GM21619 (cell line): ENCODE results near the gene MON2.
"Not testable (repeated sequence)": the region's sequence is repeated elsewhere in the genome, so short reads cannot be mapped to it uniquely, and the experiment has no call there.

ENCODE experiments used
- ATAC-seq: cut with Tn5 transposase; IDR thresholded peaks from one replicate; pipeline ENCODE4 v1.9.1; 2021; ENCODE audit not compliant: unreplicated experiment

MON2 gene, protein sequence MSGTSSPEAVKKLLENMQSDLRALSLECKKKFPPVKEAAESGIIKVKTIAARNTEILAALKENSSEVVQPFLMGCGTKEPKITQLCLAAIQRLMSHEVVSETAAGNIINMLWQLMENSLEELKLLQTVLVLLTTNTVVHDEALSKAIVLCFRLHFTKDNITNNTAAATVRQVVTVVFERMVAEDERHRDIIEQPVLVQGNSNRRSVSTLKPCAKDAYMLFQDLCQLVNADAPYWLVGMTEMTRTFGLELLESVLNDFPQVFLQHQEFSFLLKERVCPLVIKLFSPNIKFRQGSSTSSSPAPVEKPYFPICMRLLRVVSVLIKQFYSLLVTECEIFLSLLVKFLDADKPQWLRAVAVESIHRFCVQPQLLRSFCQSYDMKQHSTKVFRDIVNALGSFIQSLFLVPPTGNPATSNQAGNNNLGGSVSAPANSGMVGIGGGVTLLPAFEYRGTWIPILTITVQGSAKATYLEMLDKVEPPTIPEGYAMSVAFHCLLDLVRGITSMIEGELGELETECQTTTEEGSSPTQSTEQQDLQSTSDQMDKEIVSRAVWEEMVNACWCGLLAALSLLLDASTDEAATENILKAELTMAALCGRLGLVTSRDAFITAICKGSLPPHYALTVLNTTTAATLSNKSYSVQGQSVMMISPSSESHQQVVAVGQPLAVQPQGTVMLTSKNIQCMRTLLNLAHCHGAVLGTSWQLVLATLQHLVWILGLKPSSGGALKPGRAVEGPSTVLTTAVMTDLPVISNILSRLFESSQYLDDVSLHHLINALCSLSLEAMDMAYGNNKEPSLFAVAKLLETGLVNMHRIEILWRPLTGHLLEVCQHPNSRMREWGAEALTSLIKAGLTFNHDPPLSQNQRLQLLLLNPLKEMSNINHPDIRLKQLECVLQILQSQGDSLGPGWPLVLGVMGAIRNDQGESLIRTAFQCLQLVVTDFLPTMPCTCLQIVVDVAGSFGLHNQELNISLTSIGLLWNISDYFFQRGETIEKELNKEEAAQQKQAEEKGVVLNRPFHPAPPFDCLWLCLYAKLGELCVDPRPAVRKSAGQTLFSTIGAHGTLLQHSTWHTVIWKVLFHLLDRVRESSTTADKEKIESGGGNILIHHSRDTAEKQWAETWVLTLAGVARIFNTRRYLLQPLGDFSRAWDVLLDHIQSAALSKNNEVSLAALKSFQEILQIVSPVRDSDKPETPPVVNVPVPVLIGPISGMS (N-terminal part only)

DNA sequence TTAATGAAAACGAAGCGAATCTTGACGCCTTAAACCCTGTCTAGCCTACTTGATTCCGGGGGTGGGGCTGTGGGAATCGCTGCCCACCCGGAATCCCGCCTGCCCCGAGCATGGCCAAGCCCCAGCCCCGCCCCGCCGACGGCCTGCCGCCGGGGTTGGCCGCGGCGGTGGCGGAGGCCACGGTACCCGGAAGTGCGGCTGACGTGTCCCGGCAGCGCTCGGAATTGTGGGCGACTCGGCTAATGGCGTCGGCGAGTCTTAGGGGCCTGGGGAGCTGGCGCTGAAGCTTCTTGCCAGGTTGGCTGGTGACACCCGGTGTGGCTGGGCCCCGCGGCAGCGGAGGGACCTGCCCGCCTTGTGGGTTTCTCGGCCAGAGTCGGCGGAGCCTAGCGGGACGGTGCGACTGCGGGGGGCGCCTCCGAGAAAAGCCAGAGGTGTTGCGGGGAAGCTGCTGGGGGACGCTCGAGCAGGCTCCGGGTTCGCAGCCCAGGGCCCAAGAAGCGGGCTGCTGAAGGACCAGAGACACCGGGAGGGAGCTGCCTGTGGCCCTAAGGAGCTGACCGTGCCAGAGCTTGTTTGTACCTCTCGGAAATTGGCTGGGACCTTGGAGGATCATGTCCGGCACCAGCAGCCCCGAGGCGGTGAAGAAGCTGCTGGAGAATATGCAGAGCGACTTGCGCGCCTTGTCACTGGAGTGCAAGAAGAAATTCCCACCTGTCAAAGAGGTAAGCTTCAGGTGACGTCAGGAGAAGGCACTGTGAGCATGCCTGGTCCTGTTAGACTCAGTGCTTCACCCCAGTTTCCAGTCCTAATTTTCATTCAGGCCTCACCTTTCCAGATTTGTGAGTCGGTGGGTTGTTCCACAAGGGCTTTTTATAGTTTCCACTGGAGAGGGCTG lies at the start of gene MON2:
MON2 (plus strand) TSS at position 233 of the 898 bp plus-strand sequence; CDS start at position 615, 382 bp downstream.
- ATAC-seq = peak; percentile 97

DNA sequence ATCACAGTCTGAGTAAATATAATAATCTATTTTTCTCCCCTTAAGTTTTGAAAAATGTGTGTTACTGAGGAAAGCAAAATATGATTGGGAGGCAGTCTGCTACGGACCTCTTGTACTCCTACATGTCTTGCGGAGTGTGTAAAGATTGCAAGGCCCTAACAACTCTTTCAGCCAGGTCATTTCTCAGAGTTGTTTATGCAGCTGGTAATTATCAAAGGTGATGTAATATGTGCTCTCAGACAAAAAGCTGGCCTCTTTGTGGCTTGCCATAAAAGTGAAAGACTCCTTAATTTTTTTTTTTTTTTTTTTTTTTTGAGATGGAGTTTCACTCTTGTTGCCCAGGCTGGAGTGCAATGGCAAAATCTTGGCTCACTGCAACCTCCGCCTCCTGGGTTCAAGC lies 40.5 kb upstream of the MON2 start:
- no peak for ATAC-seq

DNA sequence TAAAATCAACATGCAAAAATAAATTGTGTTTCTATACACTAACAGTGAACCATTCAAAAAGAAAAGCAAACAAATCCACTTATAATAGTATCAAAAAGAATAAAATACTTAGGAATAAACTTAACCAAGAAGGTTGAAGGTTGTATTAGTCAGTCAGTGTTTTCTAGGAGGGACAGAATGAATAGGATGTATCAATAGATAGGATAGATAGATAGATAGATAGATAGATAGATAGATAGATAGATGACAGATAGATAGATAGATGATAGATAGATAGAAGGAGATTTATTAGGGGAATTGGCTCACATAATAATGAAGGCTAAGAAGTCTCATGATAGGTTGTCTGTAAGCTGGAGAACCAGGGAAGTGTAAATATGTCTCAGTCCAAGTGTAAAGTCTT lies 37.2 kb upstream of the MON2 start:
- ATAC-seq = no peak

DNA sequence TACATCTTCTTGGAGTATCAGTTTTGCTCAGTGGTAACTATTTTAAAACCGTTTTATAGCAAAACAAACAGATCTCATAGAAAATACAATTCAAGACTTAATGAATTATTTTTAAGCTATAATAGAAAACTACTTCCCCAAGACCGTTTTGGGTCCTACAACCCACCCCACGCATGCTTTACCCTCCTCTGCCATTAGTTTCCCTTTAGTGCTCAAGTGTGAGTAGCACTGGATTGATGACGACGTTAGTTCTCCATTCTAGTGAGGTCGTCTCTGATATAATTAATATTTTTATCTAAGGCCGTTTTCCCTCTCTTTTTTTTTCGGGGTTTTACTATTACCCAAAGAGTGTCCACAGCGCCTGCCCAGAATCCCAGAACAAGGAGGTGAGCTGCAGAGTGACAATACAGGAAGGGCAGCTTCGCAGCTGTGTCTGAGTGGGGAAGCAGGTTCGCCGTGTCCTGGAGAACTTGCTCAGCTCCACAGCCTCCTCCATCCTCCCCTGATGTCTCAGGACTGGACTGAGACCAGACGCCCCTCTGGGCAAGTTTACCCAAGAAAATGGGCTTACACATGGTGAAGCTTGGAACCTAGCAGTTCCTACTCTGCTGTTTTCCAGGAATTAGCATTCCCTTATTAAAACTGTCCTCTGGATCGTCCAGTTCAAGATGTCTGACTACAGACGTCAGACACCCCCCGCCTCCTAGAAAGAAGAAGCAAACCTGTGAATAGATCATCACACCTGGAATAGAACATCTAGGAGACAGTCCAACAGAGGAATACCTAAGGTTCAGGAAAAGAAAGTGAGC lies 31.9 kb upstream of the MON2 start:
- no peak for ATAC-seq

DNA sequence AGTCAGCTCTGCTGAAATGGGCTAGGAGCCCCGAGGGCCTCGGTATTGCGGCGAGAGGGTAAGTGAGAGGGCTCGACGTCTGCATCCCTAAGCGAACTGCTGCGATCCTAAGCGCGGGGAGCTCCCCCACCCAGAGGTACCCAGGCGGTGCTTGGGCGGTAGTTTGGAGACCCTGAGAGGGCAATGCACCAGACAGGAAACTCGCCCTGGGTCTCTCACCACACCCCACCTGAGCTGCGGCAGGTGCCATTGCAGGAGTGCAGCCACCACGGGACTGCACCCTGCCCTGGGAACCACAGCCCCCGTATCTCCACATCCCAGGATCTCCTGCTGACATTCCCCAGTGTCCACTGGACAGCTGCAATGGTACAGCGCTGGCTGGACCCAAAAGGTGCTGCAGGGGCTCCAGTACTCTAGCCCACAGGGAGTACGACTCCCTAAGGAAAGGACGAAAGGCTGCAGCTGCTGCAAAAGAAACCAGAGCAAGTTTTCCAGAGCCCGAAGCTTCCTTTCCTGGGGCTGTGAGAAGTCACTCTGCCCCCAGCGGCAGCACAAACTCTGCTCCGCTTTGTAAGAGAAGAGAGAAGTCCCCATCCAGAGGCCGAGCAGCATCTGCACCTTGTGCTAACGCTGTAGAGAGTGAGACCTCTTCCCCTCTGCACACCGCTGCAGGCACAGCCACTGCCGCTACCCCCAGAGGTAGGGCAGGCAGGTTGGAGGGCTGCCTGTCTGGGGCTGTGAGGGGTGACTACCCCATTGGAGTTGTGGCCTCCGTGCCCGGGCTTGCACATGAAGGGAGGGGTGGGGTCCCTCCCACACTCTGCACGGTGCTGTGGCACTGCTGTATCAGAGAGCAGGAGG lies 31.1 kb upstream of the MON2 start:
- peak; percentile 74 for ATAC-seq

DNA sequence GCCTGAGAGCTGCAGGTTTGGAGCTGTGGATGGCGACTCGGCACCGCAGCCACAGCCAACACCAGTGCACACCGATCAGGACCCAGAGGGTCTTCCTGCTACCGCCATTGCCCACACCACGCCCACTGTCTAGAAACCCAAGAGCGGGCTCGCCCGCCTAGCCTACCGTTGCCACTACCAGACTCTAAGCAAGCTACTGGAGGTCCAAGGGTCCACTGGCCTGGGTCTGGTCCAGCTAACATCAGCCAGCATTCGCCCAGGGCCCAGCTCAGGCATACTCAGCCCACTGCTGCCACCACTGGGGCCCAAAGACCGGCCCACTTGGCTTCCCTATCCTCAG lies 30.5 kb upstream of the MON2 start:
- no peak for ATAC-seq

DNA sequence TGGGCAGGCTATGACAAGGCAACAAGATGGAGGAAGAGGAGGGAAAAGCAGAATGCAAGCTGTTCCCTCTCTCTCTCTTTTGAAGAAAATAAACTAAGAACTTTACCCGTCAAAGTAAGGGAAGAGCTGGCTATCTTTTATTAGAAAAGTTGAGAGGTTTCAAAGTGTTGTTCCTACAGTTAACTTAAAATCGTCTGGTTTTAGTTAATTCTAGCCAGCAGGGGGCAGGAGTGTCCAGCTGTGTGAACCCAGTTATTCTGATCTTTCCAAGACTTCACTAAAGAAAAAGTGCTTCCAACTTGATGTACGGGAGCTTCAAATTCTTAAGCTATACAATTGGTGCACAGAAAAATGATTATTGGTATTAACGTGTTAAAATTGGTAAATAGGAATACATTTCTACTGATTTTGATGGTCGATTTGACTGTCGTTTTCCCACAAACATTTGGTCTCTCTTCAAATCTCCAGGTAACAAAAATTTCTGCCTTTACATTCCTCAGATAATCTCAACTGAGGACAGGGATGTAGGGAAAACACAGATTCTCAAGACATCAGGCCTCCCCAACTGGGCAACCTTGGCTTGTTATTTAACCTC lies 28.4 kb upstream of the MON2 start:
- ATAC-seq = no peak

DNA sequence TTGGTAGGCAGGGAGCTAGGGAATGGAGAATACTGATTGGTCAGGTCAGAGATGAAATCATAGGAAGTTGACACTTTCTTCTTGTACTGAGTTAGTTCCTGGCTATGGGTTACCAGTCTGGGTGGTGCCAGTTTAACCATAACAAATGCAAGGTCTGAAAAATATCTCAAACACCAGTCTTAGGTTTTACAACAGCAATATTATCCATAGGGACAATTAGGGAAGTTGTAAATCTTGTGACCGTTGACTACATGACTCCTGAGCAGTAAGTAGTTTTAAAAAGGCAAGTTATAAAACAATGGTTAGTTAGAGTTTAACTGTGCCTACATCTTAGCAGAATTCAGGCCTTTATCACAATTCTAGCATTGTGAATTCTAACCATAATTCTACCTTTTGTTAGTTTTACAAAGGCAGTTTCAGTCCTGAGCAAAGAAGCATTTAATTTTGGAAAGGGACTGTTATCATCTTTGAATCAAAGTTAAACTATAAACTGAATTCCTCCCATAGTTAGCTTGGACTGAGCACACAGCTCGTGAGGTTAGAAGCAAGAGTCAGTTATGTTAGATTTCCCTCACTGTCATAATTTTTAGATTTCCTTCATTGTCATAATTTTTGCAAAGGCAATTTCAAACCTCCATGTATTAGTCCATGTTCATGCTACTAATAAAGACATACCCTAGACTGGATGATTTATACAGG lies 19.7 kb upstream of the MON2 start:
- ATAC-seq = no peak

DNA sequence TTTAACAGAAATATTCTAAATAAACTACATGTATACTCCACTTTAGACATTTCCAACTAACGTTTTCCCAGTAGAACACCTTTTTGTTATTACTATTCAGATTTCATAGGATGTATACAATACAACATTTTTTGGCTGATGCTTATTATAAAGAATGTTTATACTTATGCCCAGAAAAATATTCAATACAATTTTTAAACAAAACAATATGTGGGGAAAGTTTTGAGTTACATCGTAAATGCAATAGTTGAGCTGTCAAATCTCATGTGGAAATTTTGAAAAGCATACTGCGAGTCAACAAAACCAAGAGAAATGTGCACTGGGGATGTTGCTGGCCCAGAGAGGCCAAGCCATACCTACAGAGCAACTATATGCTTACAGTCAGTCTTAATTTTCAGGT lies 18.2 kb upstream of the MON2 start:
- no peak for ATAC-seq

DNA sequence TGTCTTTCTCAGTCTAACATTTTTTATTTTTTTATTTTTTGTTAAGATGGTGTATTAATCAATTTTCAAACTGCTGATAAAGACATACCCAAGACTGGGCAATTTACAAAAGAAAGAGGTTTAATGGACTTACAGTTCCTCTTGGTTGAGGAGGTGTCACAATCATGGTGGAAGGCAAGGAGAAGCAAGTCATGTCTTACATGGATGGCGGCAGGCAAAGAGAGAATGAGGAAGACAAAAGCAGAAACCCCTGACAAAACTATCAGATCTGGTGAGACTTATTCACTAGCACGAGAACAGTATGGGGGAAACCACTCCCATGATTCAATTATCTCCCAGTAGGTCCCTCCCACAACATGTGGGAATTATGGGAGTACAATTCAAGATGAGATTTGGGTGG lies 11.2 kb upstream of the MON2 start:
- not testable (repeated sequence) for ATAC-seq

DNA sequence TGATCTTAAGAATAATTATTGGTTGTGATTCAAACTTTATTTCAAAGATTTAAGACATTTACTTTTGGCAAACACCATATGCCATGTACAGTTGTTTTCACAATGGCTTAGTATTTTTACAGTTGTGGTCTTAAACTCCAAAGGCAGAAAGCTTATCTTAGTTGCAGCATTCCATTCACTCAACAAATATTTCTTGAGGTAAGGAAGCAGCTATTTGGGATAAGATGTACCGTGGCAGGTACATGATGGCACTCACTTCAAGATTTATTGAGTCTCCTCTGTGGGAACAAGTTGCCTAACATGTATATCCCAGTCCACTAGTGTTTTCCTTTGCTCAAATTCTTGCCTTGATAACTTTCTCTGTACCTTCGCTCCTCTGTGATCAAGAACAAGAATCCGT lies 8.0 kb upstream of the MON2 start:
- ATAC-seq = no peak

DNA sequence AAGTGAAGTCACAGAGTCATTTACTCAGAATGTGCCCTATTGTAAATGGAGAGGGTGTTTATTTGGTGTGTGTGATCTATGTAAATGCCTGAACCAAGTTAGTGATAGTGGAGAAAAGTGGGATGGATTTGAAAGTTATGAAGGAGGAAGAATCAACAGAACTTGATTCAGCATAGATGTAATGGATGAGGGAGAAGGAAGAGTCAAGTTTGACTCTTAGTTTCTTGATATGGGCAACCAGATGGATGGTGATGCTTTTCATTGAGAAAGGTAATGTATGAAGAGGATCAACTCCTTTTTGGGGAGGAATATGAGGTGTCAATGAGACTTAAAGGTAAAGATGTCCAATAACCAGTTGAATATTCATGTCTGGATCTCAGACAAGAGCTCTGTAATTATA lies 6.7 kb upstream of the MON2 start:
- ATAC-seq = no peak

DNA sequence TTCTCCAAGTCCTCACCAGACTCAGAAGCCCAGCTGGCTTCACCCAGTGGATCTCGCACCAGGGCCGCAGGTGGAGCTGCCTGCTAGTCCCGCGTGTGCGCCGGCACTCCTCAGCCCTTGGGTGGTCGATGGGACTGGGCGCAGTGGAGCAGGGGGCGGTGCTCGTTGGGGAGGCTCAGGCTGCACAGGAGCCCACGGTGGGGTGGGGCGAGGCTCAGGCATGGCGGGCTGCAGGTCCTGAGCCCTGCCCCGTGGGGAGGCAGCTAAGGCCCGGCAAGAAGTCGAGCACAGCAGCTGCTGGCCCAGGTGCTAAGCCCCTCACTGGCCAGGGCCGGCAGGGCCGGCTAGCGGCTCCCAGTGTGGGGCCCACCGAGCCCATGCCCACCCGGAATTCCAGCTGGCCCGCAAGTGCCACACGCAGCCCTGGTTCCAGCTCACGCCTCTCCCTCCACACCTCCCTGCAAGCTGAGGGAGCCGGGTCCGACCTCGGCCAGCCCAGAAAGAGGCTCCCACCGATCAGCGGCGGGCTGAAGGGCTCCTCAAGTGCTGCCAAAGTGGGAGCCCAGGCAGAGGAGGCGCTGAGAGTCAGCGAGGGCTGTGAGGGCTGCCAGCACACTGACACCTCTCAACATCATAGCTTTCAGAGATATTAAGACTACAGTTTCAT lies 5.3 kb upstream of the MON2 start:
- ATAC-seq = not testable (repeated sequence)

DNA sequence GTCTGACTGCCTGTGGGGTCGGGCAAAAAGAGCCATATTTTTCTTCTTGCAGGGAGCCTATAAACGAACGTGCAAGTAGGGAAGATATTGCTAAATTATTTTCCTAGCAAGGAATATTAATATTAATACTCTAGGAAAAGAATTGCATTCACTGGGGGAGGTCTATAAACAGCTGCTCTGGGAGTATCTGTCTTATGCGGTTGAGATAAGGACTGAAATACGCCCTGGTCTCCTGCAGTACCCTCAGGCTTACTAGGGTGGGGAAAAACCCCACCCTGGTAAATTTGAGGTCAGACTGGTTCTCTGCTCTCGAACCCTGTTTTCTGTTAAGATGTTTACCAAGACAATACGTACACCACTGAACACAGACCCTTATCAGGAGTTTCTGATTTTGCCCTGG lies 3.4 kb upstream of the MON2 start:
- ATAC-seq = not testable (repeated sequence)

DNA sequence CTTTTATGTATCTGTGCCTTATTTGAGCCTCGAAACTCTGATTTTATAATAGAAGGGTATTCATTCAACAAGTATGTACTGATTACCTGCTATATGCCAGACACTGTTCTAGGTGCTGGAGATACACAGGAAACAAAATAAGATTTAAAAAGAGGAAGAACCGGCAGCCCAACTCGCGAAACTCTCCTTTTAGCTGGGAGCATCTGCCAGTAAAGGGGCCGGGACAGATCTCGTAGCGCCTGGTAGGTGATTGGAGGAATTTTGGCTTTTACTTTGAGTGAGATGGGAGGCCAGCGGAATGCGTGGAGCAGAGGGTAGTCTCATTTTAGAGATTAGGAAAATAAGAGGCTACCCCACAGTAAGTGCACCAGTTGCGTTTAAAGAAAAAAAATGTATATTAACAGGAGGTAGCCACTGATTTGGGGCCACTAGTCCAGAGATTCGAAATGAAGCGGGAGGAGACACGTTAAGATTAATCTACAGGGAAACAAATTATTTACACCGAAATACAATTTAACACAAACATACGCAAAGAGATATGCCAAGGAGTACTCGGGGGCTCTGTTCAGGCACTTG lies 520 bp upstream of the MON2 start:
- peak; percentile 17 for ATAC-seq

DNA sequence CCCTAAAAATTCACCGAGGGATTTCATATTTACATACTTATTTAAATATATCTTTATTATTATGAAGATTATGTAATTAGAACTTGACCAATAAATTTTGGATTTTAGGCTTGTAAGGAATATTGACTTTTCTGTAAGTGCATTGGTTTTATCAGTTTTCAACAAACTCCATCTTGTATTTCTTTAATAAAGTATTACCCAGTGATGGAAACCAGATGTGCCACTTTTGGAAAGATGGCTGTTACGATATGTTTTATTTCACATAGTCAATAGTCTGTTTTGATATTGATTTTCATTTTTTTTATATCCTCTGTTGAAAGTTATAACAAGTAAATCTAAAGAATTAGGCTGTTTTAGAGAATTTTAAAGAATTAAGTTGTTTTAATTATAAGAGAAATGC lies 1.8 kb downstream of the MON2 start:
- ATAC-seq = no peak

DNA sequence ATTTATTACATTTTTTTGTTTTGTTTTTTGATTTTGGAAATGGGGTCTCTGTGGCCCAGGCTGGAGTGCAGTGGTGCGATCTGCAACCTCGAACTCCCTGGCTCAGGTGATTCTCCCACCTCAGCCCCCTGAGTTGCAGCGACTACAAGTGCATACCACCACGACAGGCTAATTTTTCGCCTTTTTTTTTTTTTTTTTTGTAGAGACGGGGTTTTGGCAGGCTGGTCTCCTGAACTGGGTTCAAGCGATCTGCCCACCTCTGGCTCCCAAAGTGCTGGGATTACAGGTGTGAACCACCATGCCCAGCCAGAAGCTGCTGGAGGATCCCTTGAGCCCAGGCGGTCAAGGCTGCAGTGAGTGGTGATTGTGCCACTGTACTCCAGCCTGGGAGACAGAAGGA lies 2.3 kb downstream of the MON2 start:
- no peak for ATAC-seq
